ENCODE data around the gene KLHL7.
A peak's percentile ranks its signal among the peaks of the same experiment; 100 is the strongest.
"Not testable (repeated sequence)": the region's sequence is repeated elsewhere in the genome, so short reads cannot be mapped to it uniquely, and the experiment has no call there.

Gene KLHL7

GRCh38 chr7:23181684-23182553 lies 76.3 kb downstream of the KLHL7 start, which contains the start of gene NUP42:
TSS of gene NUP42 (plus strand) at chr7:23182048. CDS start at chr7:23182086, 38 bp downstream.
- peak; percentile 96 for DNase-seq (ENCODE audit: low spot score)

GRCh38 chr7:23183279-23184012 lies 77.9 kb downstream of the KLHL7 start:
- DNase-seq (ENCODE audit: low spot score): no peak

GRCh38 chr7:23184291-23184690 lies 78.7 kb downstream of the KLHL7 start:
- no peak for DNase-seq (ENCODE audit: low spot score)

- DNase-seq (ENCODE audit: low spot score): peak; percentile 52
Observed at GRCh38 chr7:23184709-23185359, 79.2 kb downstream of the KLHL7 start.

- DNase-seq (ENCODE audit: low spot score): no peak
Observed at GRCh38 chr7:23185980-23186379, 80.4 kb downstream of the KLHL7 start.

GRCh38 chr7:23191022-23191421 lies 85.4 kb downstream of the KLHL7 start:
- DNase-seq (ENCODE audit: low spot score): peak; percentile 79

- DNase-seq (ENCODE audit: low spot score): not testable (repeated sequence)
Observed at GRCh38 chr7:23193650-23194227, 88.2 kb downstream of the KLHL7 start.

- no peak for DNase-seq (ENCODE audit: low spot score)
Observed at GRCh38 chr7:23196306-23196705, 90.7 kb downstream of the KLHL7 start.

GRCh38 chr7:23197745-23198144 lies 92.2 kb downstream of the KLHL7 start:
- DNase-seq (ENCODE audit: low spot score): not testable (repeated sequence)

GRCh38 chr7:23200331-23200730 lies 94.7 kb downstream of the KLHL7 start:
- no peak for DNase-seq (ENCODE audit: low spot score)

- DNase-seq (ENCODE audit: low spot score): no peak
Observed at GRCh38 chr7:23204241-23204640, 98.7 kb downstream of the KLHL7 start.

GRCh38 chr7:23205577-23205908 lies 100.0 kb downstream of the KLHL7 start:
- DNase-seq (ENCODE audit: low spot score): no peak

- DNase-seq (ENCODE audit: low spot score): no peak
Observed at GRCh38 chr7:23205909-23206767, 100.6 kb downstream of the KLHL7 start.

GRCh38 chr7:23207021-23207420 lies 101.4 kb downstream of the KLHL7 start:
- DNase-seq (ENCODE audit: low spot score): peak; percentile 75

GRCh38 chr7:23207884-23208283 lies 102.3 kb downstream of the KLHL7 start:
- DNase-seq (ENCODE audit: low spot score): no peak

GRCh38 chr7:23208316-23208715 lies 102.7 kb downstream of the KLHL7 start:
- DNase-seq (ENCODE audit: low spot score): no peak

GRCh38 chr7:23210506-23210905 lies 104.9 kb downstream of the KLHL7 start:
- no peak for DNase-seq (ENCODE audit: low spot score)

GRCh38 chr7:23211589-23211988 lies 106.0 kb downstream of the KLHL7 start:
- no peak for DNase-seq (ENCODE audit: low spot score)

- DNase-seq (ENCODE audit: low spot score): no peak
Observed at GRCh38 chr7:23212395-23212794, 106.8 kb downstream of the KLHL7 start.

GRCh38 chr7:23212841-23213240 lies 107.3 kb downstream of the KLHL7 start:
- no peak for DNase-seq (ENCODE audit: low spot score)

GRCh38 chr7:23213755-23214154 lies 108.2 kb downstream of the KLHL7 start:
- no peak for DNase-seq (ENCODE audit: low spot score)

Data from HuH-7 (cell line).